Measurements from ENCODE around the gene MYO1E. TPM values are rescaled to one million over a fixed set of nuclear protein-coding genes. Genes with fewer than 3 reads are reported as not detected.
"Not testable (repeated sequence)": the region's sequence is repeated elsewhere in the genome, so short reads cannot be mapped to it uniquely, and the experiment has no call there.

Gene MYO1E
- total RNA-seq, result 36.4 TPM
- long read RNA-seq, full-length matches to known transcripts, result 3 of 15 reads
- long read RNA-seq, partial matches to known transcripts, result 4 of 15 reads
- long read RNA-seq, other reads (novel, unspliced or antisense), result 8 of 15 reads

DNA sequence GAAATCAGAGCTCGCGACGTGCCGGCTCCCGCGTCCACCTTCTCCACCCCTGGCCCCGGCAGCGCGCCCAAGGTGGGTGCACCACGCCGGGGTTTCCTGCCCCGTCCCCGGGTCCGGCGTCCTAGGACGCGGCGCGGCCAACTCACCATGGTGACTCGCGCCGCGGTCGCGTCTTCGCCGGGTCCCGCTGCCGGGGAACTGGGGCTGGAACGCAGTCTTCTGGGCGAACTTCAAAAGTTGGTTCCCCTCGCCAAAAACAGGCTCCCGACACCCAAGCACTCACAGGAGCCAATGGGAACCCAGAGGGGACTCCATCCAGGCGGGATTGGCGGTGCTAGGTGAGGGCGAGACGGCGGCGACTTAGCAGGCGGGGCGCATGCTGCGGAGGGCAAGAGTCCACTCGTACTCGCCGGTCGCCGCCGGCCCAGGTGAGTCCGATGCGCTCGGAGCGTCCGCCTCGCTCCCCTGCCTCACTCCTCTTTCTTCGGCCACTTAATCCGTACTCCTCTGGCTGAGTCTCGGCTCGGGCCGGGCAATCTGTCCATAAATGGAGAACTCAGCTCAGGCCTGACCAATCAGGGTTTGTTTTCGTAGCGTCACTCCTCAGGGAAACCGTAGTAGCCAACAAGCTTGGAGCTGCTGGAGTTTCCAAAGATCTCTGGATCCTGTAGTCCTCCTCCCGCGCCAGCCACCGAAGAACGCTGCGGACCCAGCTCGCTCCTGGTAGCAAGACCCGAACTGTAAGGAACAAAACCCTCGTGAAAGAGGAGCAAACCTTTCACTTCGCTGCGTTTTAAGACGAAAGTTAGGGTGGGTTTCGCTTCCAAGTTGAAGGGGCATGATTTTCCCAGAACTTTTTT is at the start of gene MYO1E:
TSS of gene MYO1E (minus strand) at position 520 of the 860 bp plus-strand sequence. CDS start at position 149, 371 bp downstream.
- DNase-seq (peak; percentile 85), ATAC-seq (peak; percentile 97)
- intact Hi-C loops (cut with micrococcal nuclease), result no loop called here

DNA sequence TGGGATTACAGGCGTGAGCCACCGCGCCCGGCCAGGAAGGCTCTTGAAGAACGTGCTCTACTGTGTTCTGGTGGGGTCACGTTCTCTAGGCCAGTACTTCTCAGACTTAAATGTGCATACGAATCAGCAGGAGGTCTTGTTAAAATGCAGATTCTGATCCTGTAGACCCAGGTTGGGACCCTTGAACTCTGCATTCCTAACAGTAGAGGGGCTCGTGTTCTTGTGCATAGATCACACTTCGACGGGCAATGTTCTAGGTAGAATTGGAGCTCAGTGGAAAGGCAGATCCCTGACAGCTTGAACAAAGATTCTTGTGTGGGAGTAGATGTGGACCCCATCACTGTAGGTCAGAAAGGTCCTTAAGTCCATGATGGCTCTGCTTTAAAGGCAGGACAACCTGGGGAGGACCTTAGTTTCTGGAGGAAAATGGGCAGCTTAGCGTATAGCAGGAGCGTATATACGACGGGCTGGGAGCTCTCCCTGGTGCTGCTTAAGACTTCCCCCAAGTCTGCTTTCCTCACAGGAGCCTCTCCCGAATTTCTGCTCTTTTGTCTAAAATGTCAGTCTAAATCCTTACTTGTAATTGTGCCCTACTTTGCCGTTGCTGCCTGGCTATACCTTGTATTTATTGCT is 48.4 kb upstream of the MYO1E start:
- ATAC-seq (no peak), DNase-seq (no peak)
- intact Hi-C loops (cut with micrococcal nuclease), result no loop called here

DNA sequence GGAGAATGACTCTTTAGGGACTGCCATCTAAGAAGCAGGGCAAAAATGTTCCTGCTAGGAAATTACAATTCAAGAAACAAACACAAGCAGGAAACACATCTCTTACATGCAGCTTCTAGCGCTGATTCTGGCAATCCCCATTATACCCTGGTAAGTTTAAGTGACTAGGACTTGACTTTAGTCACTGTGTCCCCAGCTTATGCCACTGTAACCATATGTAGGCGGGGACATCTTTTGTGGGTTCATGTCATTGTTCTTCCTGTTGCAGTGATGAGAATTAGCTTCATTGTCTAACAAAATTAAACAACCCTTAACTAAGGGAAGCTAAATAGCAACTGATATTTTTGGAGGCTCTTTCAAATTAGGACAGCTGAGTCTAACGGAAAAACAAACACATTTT is 47.4 kb upstream of the MYO1E start:
- intact Hi-C loops (cut with micrococcal nuclease), result no loop called here
- DNase-seq (no peak), ATAC-seq (no peak)

DNA sequence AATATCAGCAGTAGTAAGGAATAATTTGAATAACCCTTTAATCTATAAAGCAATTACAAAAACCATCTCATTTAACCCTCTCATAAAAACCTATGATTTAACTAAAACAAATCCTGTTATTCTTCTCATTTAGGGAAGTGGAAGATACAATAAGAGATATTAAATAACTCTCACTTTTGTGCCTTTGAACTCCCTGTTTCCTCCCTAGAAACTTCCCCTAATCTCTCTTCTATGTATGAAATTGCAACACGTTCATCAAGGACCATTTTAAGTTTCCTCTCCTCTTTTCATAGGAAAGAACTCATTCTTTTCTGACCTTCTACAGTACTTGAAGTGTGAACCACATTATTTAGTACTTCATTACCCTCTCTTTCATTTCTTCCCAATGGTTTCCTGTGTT is 46.5 kb upstream of the MYO1E start:
- intact Hi-C loops (cut with micrococcal nuclease), result no loop called here
- no peak for ATAC-seq
- no peak for DNase-seq

GRCh38 chr15:59416816-59417215 is 44.1 kb upstream of the MYO1E start:
- no peak for DNase-seq
- ATAC-seq, result no peak
- intact Hi-C loops (cut with micrococcal nuclease), result no loop called here

GRCh38 chr15:59413577-59413976 is 40.9 kb upstream of the MYO1E start:
- intact Hi-C loops (cut with micrococcal nuclease), result no loop called here
- no peak for ATAC-seq
- DNase-seq, result no peak

DNA sequence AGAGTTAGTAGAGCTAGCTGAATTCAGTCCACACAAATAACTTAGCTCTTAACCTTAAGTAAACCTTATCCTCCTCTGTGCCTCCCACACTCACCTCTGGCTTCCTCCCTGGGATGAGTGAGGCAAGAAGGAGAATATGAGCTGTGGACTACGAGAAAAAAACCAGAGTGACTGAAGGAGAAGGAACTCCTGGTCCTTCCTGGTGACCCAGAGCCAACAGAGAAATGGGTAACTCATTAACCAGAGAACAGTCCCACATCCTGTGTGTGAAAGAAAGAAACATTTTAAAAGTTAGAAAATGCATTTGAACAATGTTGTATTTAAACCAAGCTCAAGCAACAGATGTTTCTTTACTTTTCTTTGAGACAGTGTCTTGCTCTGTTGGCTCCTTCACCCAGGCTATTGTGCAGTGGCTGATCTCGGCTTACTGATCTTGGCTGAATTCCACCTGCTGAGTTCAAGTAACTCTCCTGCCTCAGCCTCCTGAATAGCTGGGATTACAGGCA is 37.8 kb upstream of the MYO1E start:
- intact Hi-C loops (cut with micrococcal nuclease), result no loop called here
- ATAC-seq, result peak; percentile 15
- no peak for DNase-seq

GRCh38 chr15:59407946-59408345 is 35.3 kb upstream of the MYO1E start:
- DNase-seq (no peak), ATAC-seq (no peak)
- intact Hi-C loops (cut with micrococcal nuclease), result no loop called here

GRCh38 chr15:59406446-59406845 is 33.8 kb upstream of the MYO1E start:
- ATAC-seq, result no peak
- DNase-seq, result no peak
- intact Hi-C loops (cut with micrococcal nuclease), result no loop called here

GRCh38 chr15:59405079-59405478 is 32.4 kb upstream of the MYO1E start:
- no peak for ATAC-seq
- intact Hi-C loops (cut with micrococcal nuclease), result no loop called here
- DNase-seq, result no peak

DNA sequence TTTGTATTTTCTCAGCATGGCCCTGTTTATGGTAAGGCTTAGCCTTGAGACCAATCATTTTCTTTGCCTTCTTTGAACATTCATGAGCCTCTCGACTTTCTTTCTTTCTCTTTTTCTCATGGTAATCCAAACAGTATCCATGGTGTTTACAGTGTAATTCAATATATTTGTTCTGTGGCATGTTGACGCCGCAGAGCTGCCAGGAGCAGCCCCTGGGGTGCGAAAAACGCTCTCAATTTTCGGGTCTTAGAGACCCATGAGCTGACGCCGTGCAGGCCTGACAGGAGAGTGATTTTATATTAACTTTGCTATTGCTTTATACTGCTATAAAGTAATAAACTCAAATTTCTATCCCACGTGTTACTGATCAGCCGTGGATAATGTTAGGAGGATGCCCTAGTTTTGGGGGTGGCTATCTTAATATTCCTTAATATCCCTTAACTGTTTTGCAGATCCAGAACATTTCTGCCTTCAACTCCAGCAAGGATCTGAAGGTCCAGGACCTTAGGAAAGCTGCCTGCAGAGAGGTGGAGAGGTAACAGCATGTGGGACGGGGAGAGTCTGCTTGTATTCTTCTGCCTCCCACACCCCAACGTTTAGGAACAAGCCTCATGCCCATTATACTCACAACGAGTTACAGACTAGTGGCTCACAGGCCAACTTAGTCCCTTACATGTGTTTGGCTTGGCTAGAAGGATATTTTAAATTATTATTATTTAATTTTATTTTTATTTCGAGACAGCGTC is 29.3 kb upstream of the MYO1E start:
- ATAC-seq (no peak), DNase-seq (no peak)
- intact Hi-C loops (cut with micrococcal nuclease), result no loop called here

DNA sequence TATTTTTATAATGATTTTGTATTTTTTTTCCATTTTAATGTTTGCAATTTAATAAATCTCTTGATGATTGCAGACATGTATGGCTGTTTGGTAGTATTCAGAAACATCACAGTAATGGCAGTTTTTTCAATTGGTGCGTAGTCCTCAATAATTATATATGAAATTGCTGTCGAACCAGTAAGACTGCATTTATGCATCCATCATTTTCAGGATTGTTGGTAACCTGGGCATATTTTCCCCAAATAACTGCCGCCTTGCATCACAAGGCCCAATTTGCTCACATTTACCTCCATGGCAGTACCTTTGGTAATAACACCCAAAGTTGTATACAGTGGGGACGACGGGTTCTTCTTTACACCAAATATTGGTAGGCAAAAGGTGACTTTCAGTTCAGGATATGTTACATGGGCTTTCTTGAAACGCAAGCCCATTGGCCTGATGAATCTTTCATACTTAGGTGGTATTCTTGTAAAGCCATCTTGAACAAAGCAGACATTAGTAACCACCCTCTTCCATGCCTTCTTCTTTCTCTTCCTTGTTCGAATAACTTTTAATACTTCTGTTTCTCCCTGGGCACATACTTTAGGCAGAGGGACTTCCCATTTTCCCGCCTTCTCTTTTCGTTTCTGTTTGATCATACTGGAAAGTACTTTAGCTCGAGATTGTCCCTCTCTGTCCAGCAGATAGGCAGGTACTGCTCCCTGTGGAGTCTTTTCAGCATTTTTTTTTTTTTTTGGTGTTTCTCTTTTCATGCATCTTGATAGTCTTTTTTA is 28.6 kb upstream of the MYO1E start:
- intact Hi-C loops (cut with micrococcal nuclease); ATAC-seq; DNase-seq: not testable (repeated sequence)

GRCh38 chr15:59400103-59400813 is 27.6 kb upstream of the MYO1E start:
- intact Hi-C loops (cut with micrococcal nuclease), result no loop called here
- DNase-seq, result no peak
- no peak for ATAC-seq

GRCh38 chr15:59399465-59400102 is 26.9 kb upstream of the MYO1E start:
- ATAC-seq (peak; percentile 64), DNase-seq (no peak)
- intact Hi-C loops (cut with micrococcal nuclease), result no loop called here

- DNase-seq, result no peak
- ATAC-seq, result no peak
- intact Hi-C loops (cut with micrococcal nuclease), result no loop called here
Measured at GRCh38 chr15:59398220-59398619, 25.5 kb upstream of the MYO1E start.

GRCh38 chr15:59396679-59397078 is 24.0 kb upstream of the MYO1E start:
- no peak for ATAC-seq
- no peak for DNase-seq
- intact Hi-C loops (cut with micrococcal nuclease), result no loop called here

GRCh38 chr15:59396211-59396610 is 23.5 kb upstream of the MYO1E start:
- DNase-seq (no peak), ATAC-seq (no peak)
- intact Hi-C loops (cut with micrococcal nuclease), result no loop called here

DNA sequence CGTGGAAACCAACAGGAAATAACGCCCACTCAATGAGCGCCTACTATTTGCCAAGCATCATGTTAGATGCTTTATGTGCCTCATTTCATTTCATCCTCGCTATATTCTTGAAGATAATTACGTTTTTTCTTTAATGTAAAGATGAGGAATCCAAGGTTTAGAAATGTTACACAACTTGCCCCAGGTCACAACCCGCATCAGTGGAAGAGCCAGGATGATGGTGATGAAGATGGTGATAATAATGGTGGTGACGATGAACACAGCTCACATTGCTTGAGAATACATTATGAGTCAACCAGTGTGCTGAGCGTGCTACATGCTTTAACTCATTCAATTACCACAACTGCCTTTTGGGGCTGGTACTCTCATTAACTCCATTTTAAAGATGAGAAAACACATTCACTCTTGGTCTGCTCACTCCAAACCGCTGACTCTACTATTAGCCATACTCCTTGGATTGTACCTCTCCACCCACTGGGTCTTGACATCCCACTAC is 21.5 kb upstream of the MYO1E start:
- intact Hi-C loops (cut with micrococcal nuclease), result no loop called here
- no peak for DNase-seq
- ATAC-seq, result no peak
